Renal cortical epithelial cell (primary cell): ENCODE measurements around the gene BMPER. TPM values are rescaled to one million over a fixed set of nuclear protein-coding genes. Genes with fewer than 3 reads are reported as not detected.
A peak's percentile ranks its signal among the peaks of the same experiment; 100 is the strongest.

Source experiments
- DNase-seq: peaks from one replicate; pipeline ENCODE4 v3.0.0-alpha.2; 2011; ENCODE audit warnings: low read depth
- total RNA-seq: library from RNA; depleted of rRNA; stranded (reverse); fragments of >200 nt; gene quantifications from 2 replicates; pipeline ENCODE4 v1.2.3, GENCODE V29; 2014

BMPER gene
- total RNA-seq, 1 donor from 2014 or later: 0.35 TPM

DNA sequence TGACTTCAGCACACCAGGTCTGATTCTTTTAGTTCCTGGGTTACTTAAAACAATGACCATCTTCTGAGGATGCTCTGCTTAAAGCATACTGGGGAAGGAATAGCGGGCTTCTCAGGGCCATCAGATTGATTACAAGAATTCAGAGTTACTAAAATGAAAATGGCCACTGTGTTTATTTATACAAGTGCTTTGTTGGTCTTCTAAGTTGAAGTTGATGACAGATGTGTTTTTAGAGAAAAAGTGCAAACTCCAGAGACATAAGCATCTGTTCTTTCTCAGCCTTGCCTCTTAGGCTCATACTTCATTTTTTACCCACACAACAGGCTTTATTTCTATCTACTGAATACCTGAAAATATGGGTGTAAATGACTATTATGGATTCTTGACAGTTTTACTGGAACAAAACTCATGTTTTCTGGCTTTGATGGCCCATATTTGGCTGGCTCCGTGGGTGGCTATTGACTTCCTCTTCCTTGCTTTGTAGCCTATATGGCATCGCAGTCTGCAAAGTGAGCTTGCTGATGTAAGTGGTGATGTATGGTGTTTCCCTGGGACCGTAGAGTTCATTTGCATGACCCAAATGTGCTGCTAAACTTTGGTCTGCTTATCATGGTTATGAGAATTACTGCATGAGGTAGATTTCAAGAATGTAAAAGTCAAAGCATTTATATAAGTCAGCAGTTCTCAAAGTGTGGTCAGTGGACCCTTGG is 121.3 kb downstream of the BMPER start:
- no peak for DNase-seq

DNA sequence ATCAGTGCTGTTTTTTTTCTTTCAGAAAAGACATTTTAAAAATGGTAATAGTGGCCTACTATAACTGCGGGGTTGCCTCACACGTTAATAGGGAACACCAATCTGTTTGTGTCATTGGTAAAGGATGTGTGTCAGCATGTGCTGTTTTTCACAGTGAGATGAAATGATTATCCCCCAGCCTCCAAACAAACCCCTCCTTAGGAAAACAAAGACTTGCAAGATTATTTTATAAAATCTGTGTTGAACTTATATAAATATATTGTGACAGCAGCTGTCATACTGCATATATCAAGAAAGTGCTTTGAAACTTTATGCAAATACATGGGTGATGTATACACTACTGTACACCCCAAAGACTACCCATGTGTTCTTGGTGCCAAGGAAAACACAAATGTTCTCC is 125.8 kb downstream of the BMPER start:
- DNase-seq: no peak

DNA sequence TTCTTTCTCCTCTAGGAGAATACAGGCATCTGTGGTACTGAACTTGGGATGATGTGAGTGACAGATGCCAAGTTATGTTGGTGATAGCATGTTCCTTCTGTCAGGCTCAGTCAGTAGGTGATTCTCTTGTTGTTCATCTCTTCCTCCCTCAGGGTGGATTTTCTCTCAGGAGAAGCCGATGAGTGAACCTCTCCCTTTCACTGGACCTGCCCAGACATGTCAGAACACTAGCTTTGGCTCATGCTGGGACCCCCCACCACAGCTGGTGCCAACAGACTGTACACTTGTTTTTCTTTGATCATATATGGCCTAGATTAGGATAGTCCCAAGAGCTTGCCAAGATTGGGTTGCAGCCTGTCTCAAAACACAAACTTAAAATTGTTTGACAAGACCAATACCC is 129.4 kb downstream of the BMPER start:
- DNase-seq: no peak

DNA sequence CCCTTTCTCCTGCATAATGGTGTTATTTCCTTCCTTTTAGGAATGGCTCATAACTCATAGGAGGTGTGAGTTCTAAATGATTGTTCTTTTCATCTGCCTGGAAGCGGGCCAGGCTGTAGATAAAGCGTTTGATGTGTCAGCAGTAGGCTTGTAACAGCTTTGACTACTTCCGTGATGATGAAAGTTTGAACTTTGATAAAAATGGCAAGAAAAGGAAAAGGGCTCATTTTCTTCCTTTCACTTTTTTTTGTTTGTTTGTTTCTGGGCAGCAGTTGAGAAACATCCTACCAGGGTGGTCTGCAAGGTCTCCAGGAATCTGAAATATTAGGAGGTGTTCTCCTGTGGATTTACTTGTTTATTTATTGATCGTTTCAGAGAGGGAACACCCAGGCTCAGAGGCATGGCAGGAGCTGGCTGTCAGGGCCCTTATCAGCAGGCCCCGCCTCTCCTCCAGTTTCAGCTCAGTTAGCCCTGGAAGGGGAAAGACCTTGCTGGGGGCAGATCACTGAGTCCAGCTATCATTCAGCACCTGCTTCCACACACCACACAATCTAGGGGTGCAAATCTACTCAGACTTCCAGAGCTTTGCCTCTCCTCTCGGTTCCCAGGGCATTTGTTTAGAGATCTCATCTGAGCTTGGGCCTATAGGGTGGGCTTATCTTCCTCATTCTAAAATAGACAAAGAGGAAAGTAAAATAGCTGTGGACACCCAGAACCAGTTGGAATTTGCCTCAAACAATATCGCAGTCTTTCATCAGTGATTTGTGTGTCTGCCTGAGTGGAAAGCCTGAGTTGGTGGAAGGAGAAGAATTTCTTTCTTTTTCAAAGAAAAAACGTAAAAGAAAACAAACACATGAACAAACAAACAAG is 130.9 kb downstream of the BMPER start:
- no peak for DNase-seq

DNA sequence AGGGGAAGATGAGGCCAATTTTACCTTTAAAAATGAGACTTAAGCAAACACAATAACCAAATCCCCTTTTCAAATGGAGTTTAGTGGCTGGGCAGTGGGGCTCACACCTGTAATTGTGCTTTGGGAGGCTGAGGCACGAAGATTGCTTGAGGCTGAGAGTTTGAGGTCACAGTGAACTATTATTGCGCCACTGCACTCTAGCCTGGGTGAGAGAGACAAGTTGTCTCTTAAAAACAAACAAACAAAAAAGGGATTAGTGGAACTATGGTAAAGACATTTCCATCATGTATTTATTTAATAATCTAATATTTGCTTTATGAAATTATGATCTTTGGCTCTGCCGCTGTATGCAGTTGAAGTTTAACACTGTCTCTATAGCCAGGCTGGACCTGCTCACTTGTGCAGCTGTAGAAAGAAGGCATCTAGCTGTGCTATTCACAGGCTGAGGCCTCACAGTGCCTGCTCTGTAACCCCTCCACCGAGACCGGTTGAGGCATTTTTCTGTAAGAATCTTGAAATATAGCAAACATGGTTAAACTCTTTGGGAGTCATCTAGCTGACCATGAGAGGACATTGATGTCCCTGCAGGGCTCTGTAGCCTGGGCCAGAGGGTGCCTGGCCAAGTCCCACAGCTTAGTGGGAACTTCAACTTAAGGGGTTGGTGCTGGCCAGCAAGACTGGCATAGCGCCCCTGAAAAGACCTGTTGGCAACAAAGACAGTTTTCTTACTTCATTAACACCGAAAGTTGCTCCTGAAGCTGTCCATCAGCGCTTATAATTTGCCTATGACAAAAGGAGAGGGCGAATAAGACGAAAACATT is 131.8 kb downstream of the BMPER start:
- no peak for DNase-seq

DNA sequence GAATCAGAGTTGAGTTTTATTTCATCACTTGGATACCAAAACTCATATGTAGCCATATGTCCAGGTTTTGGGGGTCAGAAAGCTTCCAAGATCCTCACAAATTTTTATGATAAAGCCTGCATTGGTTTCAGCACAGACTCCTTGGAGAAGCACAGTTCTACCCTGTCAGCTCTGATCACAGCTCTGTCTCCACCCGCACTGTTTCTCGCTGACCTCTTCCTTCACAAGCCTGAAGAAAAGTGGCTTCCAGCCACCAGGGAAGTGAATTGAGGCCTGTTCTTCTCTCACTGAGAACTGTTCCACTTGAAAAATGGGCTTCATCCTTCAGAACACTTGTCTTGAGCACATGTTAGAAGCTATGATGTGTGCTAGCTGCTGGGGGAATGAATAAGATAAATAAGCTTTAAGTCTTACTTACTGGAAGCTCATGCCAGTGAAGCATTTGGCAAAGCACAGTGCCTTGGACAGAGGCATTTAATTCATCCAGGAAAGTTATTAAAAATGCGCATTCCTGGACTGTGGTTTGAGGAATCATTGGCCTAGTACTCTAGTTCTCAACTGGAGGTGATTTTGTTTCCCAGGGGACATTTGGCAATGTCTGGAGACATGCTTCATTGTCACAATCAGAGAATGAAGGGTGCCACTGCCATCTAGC is 133.6 kb downstream of the BMPER start:
- peak; percentile 24 for DNase-seq

DNA sequence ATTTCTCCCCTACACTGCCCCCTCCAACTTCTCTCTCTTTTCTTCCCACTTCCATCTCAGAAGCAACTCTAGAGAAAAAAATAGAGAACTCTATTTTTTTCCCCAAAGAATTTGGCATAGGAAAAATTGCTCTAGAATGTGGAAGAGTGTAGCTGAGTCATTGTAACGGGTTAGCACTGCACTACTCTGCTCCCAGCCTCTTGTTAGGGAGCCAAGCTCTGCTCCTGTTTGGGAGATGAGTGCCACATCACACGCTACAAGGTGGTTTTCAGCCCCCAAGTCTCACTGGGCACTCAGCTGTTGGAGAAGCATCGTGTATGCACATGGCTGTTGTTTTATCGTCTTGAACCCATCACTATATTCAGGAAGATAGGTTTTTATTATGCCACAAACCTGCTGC is 136.4 kb downstream of the BMPER start:
- no peak for DNase-seq

DNA sequence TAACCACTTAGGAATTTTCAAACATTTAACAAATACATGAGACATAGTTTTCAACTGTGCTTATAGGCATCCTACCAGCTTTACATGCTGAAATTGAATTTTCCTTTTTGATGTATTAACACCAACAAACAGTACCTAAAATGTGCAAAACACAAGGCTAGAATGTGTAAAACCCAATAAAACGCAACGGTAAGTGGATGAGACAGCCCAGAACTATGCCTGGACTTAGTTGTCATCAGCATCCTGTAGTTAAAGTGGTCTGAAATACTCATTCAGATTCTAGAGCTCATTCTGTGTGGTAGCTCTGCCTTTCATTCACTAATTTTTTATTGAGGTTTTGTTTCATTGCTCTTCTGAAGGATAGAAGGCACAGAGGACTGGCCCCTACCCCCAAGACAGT is 137.1 kb downstream of the BMPER start:
- no peak for DNase-seq

DNA sequence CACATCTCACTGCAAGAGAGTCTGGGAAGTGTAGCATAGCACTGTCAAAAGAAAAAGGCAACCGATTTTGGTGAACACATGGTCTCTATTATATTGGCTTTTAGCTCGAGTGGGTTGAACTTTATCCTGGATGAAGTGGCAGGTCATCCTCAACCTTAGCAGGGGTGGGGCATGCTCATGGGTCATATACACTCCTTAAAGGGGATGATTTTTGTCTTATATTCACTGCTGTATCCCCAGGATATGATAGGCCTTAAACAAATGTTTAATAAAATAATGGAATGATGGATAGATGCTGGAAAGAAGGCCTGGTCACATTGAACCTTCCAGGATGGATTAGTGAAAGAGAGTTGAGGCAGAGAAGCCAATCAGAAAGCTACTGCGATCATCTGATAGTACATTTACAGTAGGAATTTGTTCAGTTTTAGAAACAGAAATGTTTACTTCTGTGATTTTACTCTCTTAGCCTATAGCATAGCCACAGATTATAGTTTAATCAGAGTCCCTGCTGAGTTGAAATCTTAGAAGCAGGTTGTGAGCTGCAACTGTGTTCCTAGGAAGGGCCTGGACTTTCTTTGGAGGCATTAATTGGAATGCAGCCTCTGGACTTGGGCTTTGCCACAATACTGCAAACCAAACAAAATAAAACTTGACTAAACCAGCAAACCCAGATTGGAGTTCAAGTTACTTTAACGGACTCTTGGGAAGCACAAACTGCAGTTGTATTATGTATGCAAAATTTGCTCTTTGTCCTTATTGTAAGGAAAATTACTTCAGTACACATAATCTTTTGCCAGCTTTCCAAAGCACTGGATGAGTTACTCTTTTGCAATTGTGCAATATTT is 138.3 kb downstream of the BMPER start:
- no peak for DNase-seq

DNA sequence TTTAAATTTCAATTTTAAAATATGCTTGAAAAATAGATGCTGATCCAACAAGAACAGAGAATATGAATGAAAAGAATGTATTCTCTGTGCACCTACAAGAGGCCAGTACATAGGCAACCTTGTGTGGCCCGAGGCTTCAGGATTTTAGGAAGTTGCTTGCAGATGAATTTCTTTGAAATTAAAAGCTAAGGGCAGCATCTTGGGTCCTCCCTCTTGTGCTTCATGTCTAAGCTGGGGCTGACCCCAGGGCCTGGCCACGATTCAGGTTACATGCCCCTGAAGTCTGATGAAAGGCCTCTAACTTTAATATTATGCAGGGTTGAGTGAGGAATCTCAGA is 138.9 kb downstream of the BMPER start:
- no peak for DNase-seq

DNA sequence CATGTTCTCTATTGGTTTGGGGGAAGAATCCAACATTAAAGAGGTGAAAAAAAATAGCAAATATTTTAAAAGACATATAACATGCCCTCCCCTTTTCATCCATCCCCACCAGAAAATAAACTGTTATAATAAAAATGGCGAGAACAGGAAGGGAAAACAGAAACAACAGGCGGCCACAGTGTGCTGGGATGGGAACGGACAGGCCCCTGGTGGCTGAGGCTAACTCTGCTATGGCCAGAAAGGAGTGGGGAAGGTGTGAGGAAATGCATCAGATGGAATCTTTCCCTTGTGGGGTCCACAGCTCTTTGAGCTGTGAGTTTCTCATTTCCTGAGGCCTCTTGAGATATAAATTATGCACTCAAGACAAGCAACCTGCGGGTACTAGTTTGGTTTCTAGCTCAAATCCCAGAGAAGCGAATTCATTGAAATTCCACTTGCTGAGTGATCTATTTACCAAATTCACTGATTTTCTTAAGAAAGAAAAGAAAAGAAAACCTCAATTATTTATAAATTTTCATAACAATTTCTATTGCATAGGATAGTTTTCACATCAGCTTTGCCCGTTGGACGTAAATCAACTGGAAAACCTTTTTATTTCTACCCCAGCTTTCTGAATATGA is 139.5 kb downstream of the BMPER start:
- no peak for DNase-seq

DNA sequence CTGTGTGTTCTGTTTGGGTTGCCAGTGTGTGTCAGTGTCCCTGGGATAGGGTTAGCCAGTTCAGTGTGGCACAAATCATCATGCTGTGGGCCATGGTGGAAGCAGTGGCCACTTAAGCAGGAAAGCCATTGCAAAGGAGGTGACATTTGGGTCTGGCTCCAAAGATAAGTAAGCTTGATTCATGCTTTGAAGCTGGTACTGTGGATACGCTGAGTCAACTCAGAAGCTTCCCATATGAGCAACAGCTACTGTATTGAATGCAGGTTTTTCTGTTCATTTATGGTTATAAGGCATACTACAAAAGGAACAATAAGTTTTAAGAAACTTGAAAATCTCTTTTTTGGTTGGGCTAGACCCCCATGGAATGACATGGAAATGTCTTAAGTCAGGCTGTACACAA is 143.1 kb downstream of the BMPER start:
- no peak for DNase-seq

DNA sequence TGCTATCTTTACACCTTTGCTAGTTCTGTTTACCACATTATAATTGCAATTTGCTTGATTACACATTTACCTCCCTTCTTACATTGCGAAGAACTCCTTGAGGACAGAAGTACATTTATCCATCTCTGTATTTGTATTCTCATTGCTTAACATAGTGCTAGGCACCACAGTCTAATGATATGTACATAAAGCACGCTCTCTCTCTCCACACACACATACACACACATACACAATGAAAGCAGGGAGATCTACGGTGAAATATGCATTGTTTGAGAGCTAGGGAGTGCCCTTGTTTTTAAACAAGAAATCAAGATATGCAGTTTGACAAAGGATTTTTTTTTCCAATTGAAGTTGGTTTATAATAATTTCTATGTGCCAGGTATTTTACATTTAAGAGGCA is 148.7 kb downstream of the BMPER start:
- no peak for DNase-seq

DNA sequence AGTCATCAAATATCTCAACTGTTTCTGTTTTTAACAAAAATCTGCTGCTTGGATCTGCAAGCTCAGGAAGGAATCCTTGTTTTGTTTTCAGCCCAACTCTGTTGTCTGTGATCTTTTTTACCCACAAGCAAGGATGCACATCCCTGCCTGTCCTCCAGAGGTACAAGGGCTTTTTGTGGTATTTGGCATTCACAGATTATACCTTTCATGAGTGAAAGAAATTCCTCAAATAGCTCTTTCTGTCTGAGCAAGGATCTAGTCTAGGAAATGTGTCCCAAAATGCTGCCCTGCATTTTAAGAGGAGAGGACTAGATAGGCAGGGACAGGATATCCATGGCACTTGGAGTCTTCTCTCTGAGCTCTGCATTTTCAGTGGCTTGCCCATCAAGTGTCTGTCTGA is 151.8 kb downstream of the BMPER start:
- no peak for DNase-seq

DNA sequence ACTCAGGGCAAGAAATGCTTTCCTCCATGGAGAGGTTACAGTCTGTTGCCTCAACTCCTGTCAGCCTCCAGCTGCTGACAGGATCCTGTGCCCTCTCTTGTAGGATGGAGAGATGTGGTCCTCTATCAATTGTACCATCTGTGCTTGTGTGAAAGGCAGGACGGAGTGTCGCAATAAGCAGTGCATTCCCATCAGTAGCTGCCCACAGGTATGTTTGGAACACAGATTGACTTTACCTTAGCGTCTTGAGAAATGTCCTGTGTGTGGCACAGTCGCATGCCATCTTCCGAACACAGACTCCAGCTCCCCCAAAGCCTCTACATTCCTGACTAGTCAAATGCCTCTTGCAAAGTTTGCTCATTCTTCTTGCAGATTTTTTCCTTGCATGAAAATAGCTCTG is 152.6 kb downstream of the BMPER start:
- peak; percentile 20 for DNase-seq

DNA sequence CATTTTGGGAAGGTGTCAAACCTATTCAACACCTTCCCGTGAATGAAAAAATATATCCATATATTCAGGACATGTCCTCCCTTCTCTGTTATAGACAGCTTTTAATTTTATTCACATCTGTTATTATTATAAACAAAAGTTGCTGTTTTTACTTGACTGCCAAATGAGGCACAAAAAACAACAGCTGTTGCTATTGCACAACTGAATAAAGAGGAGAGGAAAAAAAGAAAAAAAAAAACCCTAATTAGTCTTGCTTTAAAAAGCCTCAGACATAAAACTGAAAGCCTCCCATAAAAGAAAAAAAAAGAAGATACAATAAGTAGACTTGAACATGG is 153.4 kb downstream of the BMPER start:
- DNase-seq: no peak

DNA sequence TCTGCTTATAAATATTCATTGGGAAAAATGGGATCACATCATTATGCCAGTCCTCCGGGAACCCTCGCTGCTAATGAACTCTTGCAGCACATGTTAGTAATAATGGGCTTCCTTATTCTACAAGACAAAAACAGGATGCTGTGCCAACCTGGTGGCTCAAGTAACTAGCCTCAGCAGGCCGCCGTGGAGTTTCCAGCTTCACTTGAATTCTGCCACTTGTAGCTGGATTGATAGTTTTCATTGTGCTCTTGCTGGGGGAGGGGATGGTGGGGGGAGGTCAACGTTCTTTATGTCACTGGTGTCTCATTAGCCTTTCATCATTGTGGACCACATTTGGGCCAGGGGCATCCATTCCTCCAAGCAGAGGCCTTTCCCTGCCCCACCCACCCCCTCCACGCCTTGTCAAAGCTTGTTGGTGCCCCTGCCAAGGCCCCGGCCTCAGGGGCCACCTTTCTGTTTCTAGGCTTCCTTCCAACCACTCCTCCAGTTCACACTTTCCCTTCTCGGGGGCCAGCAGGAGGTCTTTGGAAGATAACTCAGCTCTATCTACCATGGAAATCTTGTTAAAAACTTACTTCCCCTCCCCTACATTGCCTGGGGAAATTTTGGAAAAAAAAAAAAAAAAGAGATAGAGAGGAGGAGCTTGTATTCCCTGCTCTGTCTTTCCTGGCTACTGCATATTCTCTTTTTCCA is 153.9 kb downstream of the BMPER start:
- DNase-seq: peak; percentile 56

DNA sequence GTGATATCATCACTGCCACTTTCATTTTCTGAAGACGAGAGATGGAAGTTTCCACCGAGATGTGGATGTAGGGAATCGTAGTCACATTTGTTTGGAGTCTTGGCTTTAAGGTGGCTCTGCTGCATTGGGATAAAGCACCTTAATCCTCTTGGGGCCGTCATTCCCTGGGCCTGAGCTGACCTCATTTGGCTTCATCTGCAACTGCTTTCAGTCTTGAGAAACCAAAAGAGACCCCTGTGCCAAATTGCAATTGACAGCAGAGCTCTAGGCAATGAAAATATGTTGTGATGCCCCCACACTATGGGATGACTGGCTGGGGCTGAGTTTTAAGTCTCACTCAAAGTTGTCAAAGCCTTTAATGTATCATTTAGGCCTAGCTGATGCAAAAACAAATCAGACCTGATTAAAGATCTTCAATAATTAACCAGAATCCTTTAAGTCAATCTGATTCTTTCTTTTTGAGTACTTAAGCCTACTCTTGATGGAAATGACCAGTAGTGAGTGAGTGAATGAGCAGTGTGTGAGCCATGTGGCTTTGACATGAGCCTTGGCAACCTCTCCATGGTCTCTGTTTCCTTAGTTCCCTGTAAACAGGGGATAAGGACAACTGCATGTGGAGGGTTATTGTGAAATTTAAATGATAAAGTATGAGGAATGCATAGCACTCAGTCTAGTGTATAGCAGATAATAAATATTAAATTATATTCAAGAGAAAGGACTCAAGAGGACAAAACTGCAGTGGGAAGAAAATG is 155.0 kb downstream of the BMPER start:
- peak; percentile 68 for DNase-seq

DNA sequence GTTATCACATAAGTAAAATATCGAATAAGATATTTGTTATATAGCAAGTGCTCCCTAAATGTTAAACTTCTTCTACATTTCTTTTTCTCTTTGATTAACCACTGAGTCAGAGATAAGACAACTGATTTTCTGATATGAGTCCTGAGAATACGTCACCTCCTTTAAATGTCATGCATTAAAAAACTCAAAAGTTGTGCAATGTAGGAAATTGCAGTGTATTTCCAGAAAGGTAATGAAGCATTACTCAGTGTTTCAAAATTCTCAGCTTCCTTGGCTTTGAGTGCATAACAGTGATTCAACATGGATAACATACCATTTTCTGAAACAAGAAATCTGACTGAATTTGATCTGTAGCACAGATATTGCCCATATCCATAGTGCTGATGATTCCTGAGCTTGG is 155.8 kb downstream of the BMPER start:
- peak; percentile 82 for DNase-seq
